Fibroblast of mammary gland (primary cell): ENCODE results near the gene CLCN6.

Experiments used
- DNase-seq: peaks from one replicate; pipeline ENCODE4 v3.0.0-alpha.2; 2010; ENCODE audit warnings: low read depth
- H3K4me3 ChIP-seq: 2 replicates; pipeline ENCODE4 v1.5.1; 2011; ENCODE audit warnings: low read depth, mild to moderate bottlenecking, low read length, moderate library complexity; ENCODE audit not compliant: control insufficient read depth
- CTCF ChIP-seq: conservative IDR thresholded peaks from 2 replicates; pipeline ENCODE4 v1.5.1; 2011; ENCODE audit warnings: low read depth, low read length, inconsistent platforms; ENCODE audit not compliant: control insufficient read depth, insufficient read depth

The CLCN6 gene

GRCh38 chr1:11891433-11892186, 85.6 kb downstream of the CLCN6 start:
- no peak overlapping the region for H3K4me3 ChIP-seq
- no peak for DNase-seq
- TF ChIP-seq CTCF: no peak
